A673 (cell line): ENCODE results near the gene LCN6.

Source experiments
- EZH2 ChIP-seq: fragments of 200-600 bp; sonication (generic); IDR thresholded peaks from 2 replicates; pipeline ENCODE4 v1.6.1; 2017; ENCODE audit warnings: borderline replicate concordance, low read depth, mild to moderate bottlenecking, mixed read lengths, antibody characterized with exemption, low read length; ENCODE audit not compliant: poor library complexity, severe bottlenecking
- TF ChIP-seq, protein P1 (sequence below): fragments of 300-800, 200-600 bp; sonication (generic); conservative IDR thresholded peaks from 2 replicates; pipeline ENCODE4 v1.5.1; 2017; ENCODE audit warnings: low read depth, mild to moderate bottlenecking, antibody characterized with exemption, low read length, moderate library complexity, mixed read lengths

- TF ChIP-seq, protein P1, sequence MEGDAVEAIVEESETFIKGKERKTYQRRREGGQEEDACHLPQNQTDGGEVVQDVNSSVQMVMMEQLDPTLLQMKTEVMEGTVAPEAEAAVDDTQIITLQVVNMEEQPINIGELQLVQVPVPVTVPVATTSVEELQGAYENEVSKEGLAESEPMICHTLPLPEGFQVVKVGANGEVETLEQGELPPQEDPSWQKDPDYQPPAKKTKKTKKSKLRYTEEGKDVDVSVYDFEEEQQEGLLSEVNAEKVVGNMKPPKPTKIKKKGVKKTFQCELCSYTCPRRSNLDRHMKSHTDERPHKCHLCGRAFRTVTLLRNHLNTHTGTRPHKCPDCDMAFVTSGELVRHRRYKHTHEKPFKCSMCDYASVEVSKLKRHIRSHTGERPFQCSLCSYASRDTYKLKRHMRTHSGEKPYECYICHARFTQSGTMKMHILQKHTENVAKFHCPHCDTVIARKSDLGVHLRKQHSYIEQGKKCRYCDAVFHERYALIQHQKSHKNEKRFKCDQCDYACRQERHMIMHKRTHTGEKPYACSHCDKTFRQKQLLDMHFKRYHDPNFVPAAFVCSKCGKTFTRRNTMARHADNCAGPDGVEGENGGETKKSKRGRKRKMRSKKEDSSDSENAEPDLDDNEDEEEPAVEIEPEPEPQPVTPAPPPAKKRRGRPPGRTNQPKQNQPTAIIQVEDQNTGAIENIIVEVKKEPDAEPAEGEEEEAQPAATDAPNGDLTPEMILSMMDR = no peak
- TF ChIP-seq EZH2 = no peak
These were observed 49.6 kb downstream of the LCN6 start for GRCh38 chr9:136698635-136699246.
